Astrocyte of the spinal cord (primary cell): ENCODE results near the gene ACCSL.

Experiments
- DNase-seq: peaks from one replicate; pipeline ENCODE4 v3.0.0; 2011; ENCODE audit warnings: low read depth, low spot score
- H3K4me3 ChIP-seq: 2 replicates; pipeline ENCODE4 v1.5.1; 2011; ENCODE audit warnings: low read depth, mild to moderate bottlenecking, low read length, moderate library complexity
- in situ Hi-C: cut with HindIII; loops from 2 replicates; pipeline ENCODE4 v1.10.0; 2017; ENCODE audit warnings: low sequenced_read_pairs
- TF ChIP-seq, protein P1 (sequence below): IDR thresholded peaks from 2 replicates; pipeline ENCODE4 v1.5.1; 2012; ENCODE audit warnings: low read depth, mild to moderate bottlenecking, low read length, inconsistent platforms

The ACCSL gene

GRCh38 chr11:44046182-44046581, 1.6 kb upstream of the ACCSL start:
- DNase-seq, result no peak
- in situ Hi-C loops, result no loop called here
- TF ChIP-seq, protein P1, sequence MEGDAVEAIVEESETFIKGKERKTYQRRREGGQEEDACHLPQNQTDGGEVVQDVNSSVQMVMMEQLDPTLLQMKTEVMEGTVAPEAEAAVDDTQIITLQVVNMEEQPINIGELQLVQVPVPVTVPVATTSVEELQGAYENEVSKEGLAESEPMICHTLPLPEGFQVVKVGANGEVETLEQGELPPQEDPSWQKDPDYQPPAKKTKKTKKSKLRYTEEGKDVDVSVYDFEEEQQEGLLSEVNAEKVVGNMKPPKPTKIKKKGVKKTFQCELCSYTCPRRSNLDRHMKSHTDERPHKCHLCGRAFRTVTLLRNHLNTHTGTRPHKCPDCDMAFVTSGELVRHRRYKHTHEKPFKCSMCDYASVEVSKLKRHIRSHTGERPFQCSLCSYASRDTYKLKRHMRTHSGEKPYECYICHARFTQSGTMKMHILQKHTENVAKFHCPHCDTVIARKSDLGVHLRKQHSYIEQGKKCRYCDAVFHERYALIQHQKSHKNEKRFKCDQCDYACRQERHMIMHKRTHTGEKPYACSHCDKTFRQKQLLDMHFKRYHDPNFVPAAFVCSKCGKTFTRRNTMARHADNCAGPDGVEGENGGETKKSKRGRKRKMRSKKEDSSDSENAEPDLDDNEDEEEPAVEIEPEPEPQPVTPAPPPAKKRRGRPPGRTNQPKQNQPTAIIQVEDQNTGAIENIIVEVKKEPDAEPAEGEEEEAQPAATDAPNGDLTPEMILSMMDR, result no peak
- H3K4me3 ChIP-seq, result no peak overlapping the region

DNA sequence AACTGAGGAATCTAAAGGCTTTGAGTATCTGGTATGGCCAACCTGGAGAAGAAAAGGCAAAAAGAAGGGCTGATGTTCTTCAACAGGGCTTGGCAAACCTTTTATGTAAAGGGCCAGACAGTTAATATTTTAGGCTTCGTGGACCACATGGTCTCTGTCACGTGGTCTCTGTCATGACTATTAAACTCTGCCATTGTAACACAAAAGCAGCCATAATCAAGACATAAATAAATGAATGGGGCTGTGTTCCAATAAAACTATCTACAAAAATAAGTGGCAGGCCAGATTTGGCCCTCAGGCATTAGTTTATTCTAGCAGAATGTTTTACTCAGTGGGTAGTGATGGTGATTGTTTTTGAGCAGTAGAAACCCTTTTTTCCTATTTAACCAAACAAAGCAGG, 483 bp upstream of the ACCSL start:
- in situ Hi-C loops, result no loop called here

DNA sequence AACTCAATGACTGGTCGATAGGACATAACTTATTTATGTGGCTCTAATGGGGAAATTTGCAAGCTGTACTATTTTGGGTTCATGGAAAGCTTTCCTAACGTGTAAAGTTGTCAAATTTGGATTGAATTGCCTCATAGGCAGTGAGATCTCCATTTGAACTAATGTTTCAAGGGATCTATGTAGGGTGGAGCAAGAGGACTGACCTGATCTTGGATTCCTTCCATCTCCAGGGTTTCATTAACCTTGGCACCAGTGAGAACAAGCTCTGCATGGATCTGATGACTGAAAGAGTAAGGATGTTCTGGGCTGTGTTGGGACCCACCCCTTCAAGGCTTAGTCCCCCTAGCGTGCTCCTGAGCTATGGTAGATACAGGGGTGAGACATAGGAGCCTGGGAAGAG, 2.1 kb downstream of the ACCSL start:
- in situ Hi-C loops, result no loop called here
- TF ChIP-seq, protein P1, result no peak
- no peak overlapping the region for H3K4me3 ChIP-seq
- no peak for DNase-seq

More for the DNA sequence above, 483 bp upstream of the ACCSL start:
- no peak for DNase-seq
- TF ChIP-seq, protein P1, result no peak
- no peak overlapping the region for H3K4me3 ChIP-seq

DNA sequence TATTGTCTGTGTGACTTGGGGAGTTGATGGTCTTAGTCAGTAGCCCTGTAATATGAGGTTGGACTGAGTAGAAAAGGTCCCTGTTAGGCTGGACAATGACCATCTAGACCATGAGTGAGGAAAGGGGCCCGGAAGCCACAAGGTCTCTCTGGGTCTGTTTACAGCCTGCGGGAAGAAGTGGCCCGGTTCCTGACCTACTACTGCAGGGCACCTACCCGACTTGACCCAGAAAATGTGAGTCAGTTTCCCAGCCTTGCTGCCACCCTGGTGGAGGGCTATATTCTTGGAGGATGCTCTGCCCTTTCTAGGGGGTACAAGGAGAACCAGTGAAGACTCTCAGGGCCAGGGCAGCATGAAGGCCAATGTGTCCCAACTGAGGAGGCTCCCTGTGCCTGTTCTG, 3.4 kb downstream of the ACCSL start:
- TF ChIP-seq, protein P1, result no peak
- no peak overlapping the region for H3K4me3 ChIP-seq
- DNase-seq, result no peak
- in situ Hi-C loops, result no loop called here

DNA sequence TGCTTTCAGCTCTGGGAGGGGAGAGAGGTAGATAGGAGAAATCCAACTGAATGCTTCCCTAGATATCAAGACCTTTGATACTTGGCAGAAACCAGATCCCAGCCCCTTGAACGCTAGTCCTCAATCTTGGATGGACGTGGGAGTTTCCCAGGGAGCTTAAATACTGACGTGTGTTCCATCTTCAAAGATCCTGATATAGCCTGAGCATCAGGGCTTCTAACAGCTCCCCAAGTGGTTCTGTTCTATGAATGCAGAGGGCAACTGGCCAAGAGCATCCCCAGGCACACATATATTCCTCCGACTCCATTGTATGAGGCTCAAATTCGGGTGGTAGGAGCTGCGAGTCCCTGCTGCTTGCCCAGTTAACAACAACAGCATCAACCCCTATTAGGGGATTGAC, 9.6 kb downstream of the ACCSL start:
- in situ Hi-C loops, result no loop called here
- TF ChIP-seq, protein P1, result peak; percentile 2
- no peak overlapping the region for H3K4me3 ChIP-seq
- no peak for DNase-seq

DNA sequence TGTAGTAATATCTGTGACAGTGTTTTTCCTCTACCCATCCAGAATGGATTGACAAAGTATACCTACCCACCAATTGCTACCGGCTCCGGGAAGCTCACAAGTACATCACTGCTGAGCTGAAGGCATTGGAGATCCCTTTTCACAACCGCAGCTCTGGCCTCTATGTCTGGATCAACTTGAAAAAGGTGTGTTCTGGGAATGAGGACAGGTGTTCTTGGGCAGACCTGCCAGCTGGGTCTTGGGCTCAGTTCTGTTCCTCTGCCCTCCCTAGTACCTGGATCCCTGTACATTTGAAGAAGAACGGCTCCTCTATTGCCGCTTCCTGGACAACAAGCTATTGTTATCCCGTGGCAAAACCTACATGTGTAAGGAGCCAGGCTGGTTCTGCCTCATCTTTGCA, 10.5 kb downstream of the ACCSL start:
- DNase-seq, result no peak
- H3K4me3 ChIP-seq, result no peak overlapping the region
- TF ChIP-seq, protein P1, result no peak
- in situ Hi-C loops, result no loop called here

DNA sequence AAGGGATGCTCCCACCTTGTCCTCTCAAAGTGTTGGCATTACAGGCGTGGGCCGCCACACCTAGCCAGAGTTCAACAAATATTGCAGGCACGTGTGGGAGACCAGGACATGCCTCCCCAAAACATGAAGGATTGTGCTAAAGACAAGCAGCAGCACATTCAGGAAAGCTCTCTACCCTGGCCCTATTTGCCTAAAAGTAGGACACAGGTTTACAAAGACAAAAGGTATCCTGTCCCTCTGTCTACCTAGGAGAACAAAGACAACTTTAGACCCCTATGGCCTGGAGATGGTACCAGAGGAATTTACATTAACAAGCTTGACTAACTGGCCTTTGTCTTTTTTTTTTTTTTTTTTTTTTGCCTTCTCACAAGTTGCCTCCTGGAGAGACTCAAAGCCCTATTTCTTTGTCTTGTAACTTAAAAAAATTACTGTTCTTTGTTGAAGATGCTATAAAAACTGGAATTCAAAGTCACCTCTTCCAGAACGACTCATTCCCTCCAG, 17.4 kb downstream of the ACCSL start:
- H3K4me3 ChIP-seq, result no peak overlapping the region
- TF ChIP-seq, protein P1, result no peak
- no peak for DNase-seq
- in situ Hi-C loops, result no loop called here
